Measurements from ENCODE around the gene ATXN7L2.

DNA sequence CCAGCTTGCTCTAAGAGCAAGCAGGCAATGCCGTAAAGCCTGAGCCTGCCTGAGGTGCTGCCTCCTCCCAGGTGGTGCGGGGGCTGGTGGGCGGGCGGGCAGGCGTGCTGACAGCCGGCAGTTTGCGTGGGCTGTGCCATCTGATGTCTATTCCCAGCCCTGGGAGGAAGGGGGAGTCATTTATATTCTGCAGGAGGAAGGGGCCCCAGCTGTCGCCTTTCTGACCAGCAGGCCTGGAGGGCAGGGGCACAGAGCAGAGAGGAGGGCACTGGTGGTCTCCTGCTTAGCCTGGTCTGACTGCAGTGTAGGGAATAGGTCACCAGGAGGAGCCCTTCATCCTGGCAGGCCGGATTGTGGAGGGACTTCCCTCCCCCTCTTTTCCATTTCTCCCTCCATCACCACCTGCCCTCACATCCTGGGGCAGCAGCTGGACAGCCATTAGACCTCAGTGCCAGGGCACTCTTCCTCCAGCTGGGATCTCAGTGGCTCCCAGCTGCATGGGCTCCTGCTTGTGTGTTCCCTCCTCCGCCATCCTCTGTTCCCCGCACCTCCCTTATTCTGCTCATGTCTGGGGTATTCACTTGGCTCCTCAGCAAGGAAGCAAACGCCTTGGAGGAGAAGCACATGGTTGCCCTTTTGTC lies 14.6 kb downstream of the ATXN7L2 start:
- TF ChIP-seq POLR2AphosphoS5 (IDR thresholded peaks at IDR 0.05; ENCODE audit: insufficient read depth in 1 of 2, low read depth in 1 of 2) = no peak
- TF ChIP-seq, protein P1, sequence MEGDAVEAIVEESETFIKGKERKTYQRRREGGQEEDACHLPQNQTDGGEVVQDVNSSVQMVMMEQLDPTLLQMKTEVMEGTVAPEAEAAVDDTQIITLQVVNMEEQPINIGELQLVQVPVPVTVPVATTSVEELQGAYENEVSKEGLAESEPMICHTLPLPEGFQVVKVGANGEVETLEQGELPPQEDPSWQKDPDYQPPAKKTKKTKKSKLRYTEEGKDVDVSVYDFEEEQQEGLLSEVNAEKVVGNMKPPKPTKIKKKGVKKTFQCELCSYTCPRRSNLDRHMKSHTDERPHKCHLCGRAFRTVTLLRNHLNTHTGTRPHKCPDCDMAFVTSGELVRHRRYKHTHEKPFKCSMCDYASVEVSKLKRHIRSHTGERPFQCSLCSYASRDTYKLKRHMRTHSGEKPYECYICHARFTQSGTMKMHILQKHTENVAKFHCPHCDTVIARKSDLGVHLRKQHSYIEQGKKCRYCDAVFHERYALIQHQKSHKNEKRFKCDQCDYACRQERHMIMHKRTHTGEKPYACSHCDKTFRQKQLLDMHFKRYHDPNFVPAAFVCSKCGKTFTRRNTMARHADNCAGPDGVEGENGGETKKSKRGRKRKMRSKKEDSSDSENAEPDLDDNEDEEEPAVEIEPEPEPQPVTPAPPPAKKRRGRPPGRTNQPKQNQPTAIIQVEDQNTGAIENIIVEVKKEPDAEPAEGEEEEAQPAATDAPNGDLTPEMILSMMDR (IDR thresholded peaks at IDR 0.05) = peak in 2 of 3 experiments; percentile 24 to 47
